Pancreas (tissue), 10 donors: ENCODE data around the gene HIF1A. TPM values are rescaled to one million over a fixed set of nuclear protein-coding genes. Genes with fewer than 3 reads are reported as not detected.
A peak's percentile ranks its signal among the peaks of the same experiment; 100 is the strongest.
"Not testable (repeated sequence)": the region's sequence is repeated elsewhere in the genome, so short reads cannot be mapped to it uniquely, and the experiment has no call there.

Source experiments
- ATAC-seq, 4 donors: fragments of 200-7000 bp; cut with Tn5 transposase; one replicate each; pipeline versions ENCODE4 v1.8.0 to v1.9.1; 2020; ENCODE audit warnings: mild to moderate bottlenecking in 4 of 4, moderate library complexity in 4 of 4
- DNase-seq, 6 donors: peaks; one replicate each; pipeline ENCODE4 v3.0.0-alpha.2; 2020
- FAIRE-seq: peaks from 2 replicates; lab custom pipeline; 2012; peaks lifted over from hg19 to GRCh38; lab: Jason Lieb, UNC
- H3K27ac ChIP-seq, 4 donors: fragments of 200-600 bp; sonication (generic); 1 replicate in 3 of 4; 2 replicates in 1 of 4; pipeline versions ENCODE4 v1.5.0 to v1.8.0; 2020
- H3K27me3 ChIP-seq, 4 donors: fragments of 200-600 bp; one replicate each; pipeline ENCODE4 v1.8.0; 2021
- H3K36me3 ChIP-seq, 3 donors: fragments of 200-600 bp; sonication (generic) in 1 of 3; one replicate each; pipeline versions ENCODE4 v1.5.0 to v1.8.0; 2020 to 2021
- H3K4me1 ChIP-seq, 3 donors: fragments of 200-600 bp; one replicate each; pipeline ENCODE4 v1.8.0; 2021
- H3K4me3 ChIP-seq, 4 donors: fragments of 200-600 bp; sonication (generic) in 2 of 4; one replicate each; pipeline versions ENCODE4 v1.5.0 to v1.8.0; 2020 to 2021
- H3K9me3 ChIP-seq, 4 donors: fragments of 200-600 bp; one replicate each; pipeline ENCODE4 v1.8.0; 2021
- WGBS, 2 donors: extraction: QIAGEN DNeasy Blood & Tissue Kit; methylation state at CpG; one replicate each; pipeline ENCODE4 v1.1.7; 2013; 5-methylcytosine and 5-hydroxymethylcytosine counted together
- intact Hi-C, 3 donors: fragments of 100-400 bp; cut with DNase I; formaldehyde crosslinking; loops; one replicate each; pipeline versions ENCODE4 v1.11.1 to v1.14.2; 2022
- polyA plus RNA-seq, 2 donors: library from polyadenylated mRNA; stranded (reverse); fragments of 200-250 nt; gene quantifications; one replicate each; pipeline ENCODE4 v1.2.3, GENCODE V29; 2013
- total RNA-seq, 6 donors: library from RNA; stranded (reverse); fragmentation: NEBNext Ultra II Directional in 4 of 6; extraction: Animal tissue kit (Norgen Biotek cat#: 25700) in 4 of 6; gene quantifications; one replicate each; pipeline versions ENCODE4 v1.2.1 to v1.2.4, GENCODE V29; 2021 to 2023
- TF ChIP-seq, protein P1 (sequence below), 4 donors: fragments of 200-600 bp; sonication (generic) in 3 of 4; IDR thresholded peaks; one replicate each; pipeline versions ENCODE4 v1.5.0 to v1.8.0; 2021; ENCODE audit warnings: antibody characterized with exemption in 4 of 4
- donor health status: healthy with polysubstance abuse.
- donor health status: DM: no; HTN: no; CAD: no; lungs with moderate emphysema.
- donor health status: DM: no; HTN: no; CAD: no.
- donor health status: control.
- donor health status: control.
- donor health status: Bipolar disorder and iron deficiency.
- donor health status: DM: yes; HTN: yes; CAD: no.
- donor health status: DM: no; HTN: no; CAD: no.
- donor health status: DM: no; HTN: no; CAD: no.
- donor health status: DM: yes; HTN: yes; CAD: no.

Gene HIF1A
- total and polyA plus RNA-seq, 8 donors, result 10.6 to 97.4 (median 27.0) TPM

DNA sequence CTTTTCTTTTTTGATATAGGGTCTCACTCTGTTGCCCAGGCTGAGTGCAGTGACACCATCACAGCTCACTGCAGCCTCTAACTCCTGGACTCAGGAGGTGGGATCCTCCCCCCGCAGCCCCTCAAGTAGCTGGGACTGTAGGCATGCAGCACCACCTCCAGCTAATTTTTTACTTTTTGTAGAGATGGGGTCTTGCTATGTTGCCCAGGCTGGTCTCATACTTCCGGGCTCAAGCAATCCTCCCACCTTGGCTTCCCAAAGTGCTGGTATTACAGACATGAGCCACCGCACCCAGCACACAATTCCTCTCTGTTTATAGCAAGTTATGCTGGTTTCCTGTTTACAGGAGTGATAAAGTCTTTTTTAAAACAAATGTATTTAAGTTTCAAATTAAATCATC lies 39.5 kb upstream of the HIF1A start:
- Histone ChIP-seq H3K9me3 (no peaks in the 10 kb centered on the region), H3K36me3 (no peaks in the 10 kb centered on the region), H3K4me3 (no peak overlapping the region), H3K4me1 (peaks cover 0 to 5% (median 0%) of the 10 kb centered on the region in 3 donors), H3K27me3 (no peaks in the 10 kb centered on the region), H3K27ac (no peak overlapping the region)
- no peak for ATAC-seq
- no peak for DNase-seq
- WGBS, 2 donors, result 91 to 92% methylated on average over 3 of the region's 3 CpGs
- intact Hi-C loops, result no loop called here
- TF ChIP-seq, protein P1, sequence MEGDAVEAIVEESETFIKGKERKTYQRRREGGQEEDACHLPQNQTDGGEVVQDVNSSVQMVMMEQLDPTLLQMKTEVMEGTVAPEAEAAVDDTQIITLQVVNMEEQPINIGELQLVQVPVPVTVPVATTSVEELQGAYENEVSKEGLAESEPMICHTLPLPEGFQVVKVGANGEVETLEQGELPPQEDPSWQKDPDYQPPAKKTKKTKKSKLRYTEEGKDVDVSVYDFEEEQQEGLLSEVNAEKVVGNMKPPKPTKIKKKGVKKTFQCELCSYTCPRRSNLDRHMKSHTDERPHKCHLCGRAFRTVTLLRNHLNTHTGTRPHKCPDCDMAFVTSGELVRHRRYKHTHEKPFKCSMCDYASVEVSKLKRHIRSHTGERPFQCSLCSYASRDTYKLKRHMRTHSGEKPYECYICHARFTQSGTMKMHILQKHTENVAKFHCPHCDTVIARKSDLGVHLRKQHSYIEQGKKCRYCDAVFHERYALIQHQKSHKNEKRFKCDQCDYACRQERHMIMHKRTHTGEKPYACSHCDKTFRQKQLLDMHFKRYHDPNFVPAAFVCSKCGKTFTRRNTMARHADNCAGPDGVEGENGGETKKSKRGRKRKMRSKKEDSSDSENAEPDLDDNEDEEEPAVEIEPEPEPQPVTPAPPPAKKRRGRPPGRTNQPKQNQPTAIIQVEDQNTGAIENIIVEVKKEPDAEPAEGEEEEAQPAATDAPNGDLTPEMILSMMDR (IDR thresholded peaks at IDR 0.05), result no peak
- FAIRE-seq, result no peak

DNA sequence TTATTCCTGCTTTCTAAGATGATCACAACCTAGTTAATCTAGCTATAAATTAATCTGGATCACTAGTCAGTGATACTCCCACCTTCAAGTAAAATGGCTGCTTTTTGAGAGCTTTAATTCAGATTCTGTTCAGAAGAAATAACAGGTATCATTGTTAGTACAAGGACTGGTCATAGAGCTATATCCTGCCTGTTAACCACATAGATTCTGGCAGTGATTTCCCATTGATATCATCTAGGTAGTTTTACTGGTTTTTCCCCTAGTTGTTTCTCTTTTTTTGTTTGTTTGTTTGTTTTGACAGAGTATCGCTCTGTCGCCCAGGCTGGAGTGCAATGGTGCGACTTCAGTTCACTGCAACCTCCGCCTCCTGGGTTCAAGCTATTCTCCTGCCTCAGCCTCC lies 39.0 kb upstream of the HIF1A start:
- FAIRE-seq, result no peak
- no peaks in the 10 kb centered on the region for H3K36me3 ChIP-seq
- TF ChIP-seq, protein P1 (IDR thresholded peaks at IDR 0.05), result no peak
- WGBS, 2 donors, result 94 to 100% methylated on average over 4 of the region's 4 CpGs
- peaks cover 0 to 5% (median 0%) of the 10 kb centered on the region in 3 donors for H3K4me1 ChIP-seq
- no peaks in the 10 kb centered on the region for H3K27me3 ChIP-seq
- no peak for DNase-seq
- H3K9me3 ChIP-seq, result no peaks in the 10 kb centered on the region
- intact Hi-C loops, result no loop called here
- H3K4me3 ChIP-seq, result no peak overlapping the region
- no peak for ATAC-seq
- no peak overlapping the region for H3K27ac ChIP-seq

DNA sequence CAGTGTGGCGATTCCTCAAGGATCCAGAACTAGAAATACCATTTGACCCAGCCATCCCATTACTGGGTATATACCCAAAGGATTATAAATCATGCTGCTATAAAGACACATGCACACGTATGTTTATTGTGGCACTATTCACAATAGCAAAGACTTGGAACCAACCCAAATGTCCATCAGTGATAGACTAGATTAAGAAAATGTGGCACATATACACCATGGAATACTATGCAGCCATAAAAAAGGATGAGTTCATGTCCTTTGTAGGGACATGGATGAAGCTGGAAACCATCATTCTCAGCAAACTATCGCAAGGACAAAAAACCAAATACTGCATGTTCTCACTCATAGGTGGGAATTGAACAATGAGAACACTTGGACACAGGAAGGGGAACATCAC lies 37.2 kb upstream of the HIF1A start:
- H3K9me3 ChIP-seq, DNase-seq, intact Hi-C loops, H3K36me3 ChIP-seq, FAIRE-seq, ATAC-seq, H3K4me3 ChIP-seq, H3K27me3 ChIP-seq, H3K27ac ChIP-seq: not testable (repeated sequence)
- H3K4me1 ChIP-seq, result peaks cover 0 to 17% (median 0%) of the 10 kb centered on the region in 3 donors
- WGBS, 2 donors, result 87 to 90% methylated on average over 1 of the region's 3 CpGs

DNA sequence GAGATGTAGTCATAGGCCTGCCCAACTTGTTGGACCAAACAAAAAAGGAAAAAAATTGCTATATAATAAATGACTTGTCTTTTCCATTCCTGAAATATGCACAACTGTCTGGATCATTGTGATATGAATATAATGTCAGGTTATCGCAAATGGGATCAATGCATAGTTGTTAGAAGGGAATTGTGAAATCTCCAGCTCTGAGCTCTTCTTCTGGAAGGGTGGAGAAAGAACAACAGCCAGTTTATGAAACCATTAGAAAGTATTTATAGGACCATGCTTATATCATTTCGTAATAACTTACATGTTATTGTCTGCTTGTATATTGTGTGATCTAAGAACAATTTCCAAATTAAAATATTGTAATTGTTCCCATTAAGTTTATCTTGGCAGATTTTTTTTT lies 35.7 kb upstream of the HIF1A start:
- Histone ChIP-seq H3K4me1 (peaks cover 0 to 12% (median 0%) of the 10 kb centered on the region in 3 donors), H3K27ac (no peak overlapping the region), H3K27me3 (no peaks in the 10 kb centered on the region), H3K4me3 (no peak overlapping the region), H3K9me3 (no peaks in the 10 kb centered on the region), H3K36me3 (no peaks in the 10 kb centered on the region)
- no peak for DNase-seq
- intact Hi-C loops, result no loop called here
- WGBS, 2 donors, result 95 to 99% methylated on average over 2 of the region's 2 CpGs
- FAIRE-seq, result no peak
- TF ChIP-seq, protein P1 (IDR thresholded peaks at IDR 0.05), result no peak
- no peak for ATAC-seq

DNA sequence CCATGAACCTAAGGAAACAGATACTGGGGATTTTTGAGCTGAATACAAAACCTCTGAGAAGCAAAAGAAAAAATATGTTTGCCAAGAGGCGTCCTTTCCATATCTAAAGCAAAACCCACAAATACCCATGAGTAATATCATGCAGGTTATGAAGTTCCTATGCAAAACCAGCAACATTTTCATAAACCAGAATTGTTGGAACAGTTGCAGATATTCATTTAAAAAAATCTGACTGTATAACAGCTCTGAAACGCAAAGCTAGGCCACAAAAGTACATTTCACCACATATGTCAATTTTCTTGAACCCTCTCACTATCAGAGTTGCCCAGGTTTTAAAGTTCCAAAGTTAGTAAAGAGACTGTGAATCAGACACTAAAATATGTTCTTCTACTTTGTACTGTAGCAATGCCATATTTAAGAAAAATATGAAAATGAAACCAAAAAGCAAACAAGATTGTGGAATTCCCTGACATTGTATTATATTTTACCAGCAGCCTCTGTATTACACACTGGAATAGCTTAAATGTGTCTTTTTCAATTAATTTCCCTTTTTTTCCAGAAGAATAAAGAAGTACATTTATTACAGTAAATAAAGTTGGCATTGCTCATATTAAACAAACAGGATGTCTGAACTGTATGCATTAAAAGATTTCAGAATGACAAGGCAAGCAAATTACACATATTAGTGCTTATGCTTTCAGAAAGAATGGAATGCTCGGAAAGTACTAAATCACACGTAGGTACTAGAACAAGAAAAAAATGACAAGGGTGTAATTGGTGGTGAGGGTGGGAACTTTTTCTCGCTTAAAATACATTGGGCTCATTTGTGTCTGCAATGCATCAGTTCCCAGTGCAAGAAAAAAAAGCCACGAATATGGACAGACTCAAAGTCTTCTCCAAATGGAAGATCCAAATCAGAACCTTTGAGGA lies 33.6 kb upstream of the HIF1A start:
- peak overlapping the region in 1 of 4 donors; percentile 45 for H3K27ac ChIP-seq
- H3K4me3 ChIP-seq, result no peak overlapping the region
- H3K36me3 ChIP-seq, result no peaks in the 10 kb centered on the region
- ATAC-seq, result peak in 2 of 4 donors; percentile 34 to 44
- TF ChIP-seq, protein P1 (IDR thresholded peaks at IDR 0.05), result no peak
- intact Hi-C loops, result no loop called here
- WGBS, 2 donors, result 79 to 80% methylated on average over 6 of the region's 6 CpGs
- no peak for DNase-seq
- no peaks in the 10 kb centered on the region for H3K27me3 ChIP-seq
- H3K4me1 ChIP-seq, result peaks cover 0 to 12% (median 0%) of the 10 kb centered on the region in 3 donors
- H3K9me3 ChIP-seq, result no peaks in the 10 kb centered on the region
- no peak for FAIRE-seq
